HG03159 (cell line): ENCODE results near the gene MAN1A1.

Experiments
- ATAC-seq: cut with Tn5 transposase; IDR thresholded peaks from one replicate; pipeline ENCODE4 v1.9.1; 2021; ENCODE audit warnings: mild to moderate bottlenecking, moderate library complexity; ENCODE audit not compliant: unreplicated experiment

Gene MAN1A1

DNA sequence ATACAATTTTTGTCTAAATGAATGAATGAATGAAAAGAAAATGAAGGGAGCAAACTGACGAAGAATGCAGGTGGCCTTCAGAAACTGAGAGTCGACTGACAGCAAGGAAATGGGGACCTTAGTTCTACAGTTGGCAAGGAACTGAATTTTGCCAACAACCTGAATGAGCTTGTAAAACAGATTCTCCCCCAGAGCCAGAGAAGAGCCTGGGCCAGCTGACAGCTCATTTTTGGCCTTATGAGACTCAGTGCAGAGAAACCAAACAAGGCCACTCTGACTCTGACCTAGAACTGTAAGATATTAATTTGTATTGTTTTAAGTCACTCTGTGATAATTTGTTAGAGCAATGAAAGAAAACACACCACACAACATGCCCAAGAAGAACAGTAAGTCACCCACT, 21.8 kb downstream of the MAN1A1 start:
- ATAC-seq = no peak

DNA sequence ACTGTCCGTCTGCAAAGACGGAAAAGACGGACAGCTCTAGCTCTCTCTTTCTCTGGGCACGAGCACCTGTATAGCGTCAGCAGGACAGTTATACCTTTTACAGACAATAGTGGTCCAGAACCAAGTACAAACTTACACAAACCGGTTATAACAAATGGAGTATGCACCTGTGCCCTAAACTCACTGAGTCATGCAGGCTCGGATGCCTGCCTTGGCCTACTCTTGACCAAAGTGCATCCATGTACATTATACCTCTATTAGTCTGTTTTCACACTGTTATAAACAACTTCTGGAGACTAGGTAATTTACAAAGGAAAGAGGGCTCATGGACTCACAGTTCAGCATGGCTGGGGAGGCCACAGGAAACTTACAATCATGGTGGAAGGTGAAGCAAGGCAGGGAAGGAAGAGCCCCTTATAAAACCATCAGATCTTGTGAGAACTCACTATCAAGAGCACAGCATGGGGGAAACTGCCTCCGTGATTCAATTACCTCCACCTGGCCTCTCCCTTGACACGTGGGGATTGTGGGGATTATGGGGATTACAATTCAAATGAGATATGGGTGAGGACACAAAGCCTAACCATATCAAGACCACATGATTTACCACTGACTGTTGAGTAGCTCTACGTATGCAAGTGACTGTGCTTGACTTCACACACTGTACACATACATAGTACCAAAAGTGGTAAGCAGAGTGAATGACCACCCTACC, 23.1 kb downstream of the MAN1A1 start:
- ATAC-seq = no peak

DNA sequence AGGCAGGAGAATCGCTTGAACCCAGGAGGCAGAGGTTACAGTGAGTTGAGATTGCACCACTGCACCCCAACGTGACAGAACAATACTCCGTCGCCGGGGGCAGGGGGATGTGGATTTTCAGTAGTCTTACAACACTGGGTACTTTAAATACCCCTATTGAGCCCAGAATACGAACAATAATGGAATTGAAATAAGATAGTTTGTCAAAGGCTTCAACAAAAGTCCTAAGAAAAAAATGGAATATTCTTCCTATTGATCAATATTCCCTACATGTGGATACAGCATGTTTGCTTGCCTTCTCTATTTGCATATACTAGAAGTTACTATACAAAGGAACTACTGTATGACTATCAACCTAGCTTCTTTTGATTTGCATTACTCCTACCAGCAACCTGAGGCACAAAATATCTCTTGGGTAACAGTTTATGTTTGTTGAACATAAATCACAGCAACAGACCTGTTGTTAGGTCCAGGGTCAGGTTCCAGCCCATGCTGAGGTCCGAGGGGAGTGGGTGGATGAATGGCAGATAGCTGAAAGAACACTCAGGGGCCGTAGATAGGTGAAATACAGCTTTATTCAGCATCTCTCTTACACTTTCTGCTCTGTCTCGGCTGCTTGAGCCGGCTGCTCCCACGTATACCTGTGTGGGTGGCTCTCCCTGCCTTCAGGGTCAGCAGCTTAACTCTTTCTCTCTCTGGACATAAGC, 23.8 kb downstream of the MAN1A1 start:
- no peak for ATAC-seq

DNA sequence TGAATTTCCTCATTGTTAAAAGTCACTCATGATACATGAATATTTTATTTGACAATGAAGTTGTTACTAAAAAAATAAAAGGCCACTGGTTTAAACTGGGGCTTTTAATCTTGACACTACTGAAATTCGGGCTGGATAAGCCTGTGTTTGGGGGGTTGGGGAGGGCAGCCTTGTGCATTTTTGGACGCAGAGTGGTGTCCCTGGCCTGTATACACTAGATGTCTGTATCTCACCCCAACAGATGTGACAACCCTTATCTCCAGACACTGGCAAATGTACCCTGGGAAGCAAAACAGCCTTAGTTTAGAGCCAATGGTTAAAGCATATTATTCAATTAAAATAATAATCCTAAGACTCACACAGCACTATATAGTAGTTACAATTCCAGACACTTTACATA, 24.8 kb downstream of the MAN1A1 start:
- ATAC-seq = no peak

DNA sequence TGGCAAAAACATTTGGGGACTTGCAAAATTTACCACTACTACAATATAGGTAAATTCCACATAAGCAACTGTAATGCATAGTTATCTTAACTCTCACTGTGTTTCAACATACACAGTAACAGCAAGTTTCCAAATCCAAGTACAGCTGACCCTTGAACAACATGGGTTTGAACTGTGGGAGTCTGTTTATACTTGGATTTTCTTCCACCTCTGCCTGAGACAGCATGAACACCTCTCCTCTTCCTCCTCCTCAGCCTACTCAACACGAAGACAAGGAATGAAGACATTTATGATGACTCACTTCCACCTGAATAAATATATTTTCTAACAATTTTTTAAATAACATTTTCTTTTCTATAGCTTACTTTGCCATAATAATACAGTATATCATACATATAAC, 25.6 kb downstream of the MAN1A1 start:
- no peak for ATAC-seq

DNA sequence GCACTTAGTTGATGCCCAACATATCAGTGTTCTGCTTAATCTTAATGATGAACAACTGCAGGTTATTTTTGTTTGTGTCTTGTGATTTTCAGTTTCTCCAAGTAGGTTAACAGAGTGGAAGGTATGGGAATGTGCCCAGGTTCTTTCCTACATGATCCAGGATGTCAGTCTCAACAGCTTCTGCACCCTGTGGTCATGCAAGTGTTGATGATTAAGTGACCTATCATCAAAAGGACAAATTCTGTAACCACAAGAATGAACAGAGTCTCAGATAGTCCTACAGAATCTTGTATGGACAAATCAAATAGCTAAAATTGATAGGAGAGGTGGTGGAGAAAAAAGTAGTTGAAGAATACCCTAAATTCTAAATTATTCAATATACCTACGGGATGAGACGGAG, 26.1 kb downstream of the MAN1A1 start:
- ATAC-seq = no peak

DNA sequence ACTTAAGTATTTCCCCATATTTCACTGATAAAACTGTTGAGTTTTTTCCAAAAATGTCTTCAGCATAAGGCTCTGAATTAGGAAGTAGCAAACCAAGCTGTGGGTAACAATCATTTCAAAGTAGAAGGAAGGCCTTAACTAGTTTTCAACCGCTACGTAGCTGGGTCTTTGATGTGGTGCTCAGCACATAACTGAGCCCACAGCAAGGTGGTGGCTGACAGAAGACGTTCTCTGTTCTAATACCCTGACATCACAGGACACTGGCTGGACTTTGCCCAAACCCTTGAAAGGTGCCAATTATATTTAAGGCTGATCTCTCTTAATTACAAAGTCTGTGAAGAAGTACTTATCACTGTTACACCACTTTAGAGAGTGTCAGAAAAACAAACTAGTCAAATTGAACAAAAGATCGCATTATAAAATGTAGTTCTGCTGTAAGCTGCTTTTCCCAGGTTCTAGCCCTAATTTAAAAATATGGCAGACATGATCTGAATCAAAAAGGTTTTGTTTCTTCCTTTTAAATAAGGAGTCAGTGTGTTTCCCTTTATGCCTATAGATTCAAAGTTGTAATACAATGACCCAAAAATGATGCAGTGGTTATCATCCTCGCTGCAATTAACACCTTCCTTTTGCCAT, 26.7 kb downstream of the MAN1A1 start:
- ATAC-seq = peak; percentile 48

DNA sequence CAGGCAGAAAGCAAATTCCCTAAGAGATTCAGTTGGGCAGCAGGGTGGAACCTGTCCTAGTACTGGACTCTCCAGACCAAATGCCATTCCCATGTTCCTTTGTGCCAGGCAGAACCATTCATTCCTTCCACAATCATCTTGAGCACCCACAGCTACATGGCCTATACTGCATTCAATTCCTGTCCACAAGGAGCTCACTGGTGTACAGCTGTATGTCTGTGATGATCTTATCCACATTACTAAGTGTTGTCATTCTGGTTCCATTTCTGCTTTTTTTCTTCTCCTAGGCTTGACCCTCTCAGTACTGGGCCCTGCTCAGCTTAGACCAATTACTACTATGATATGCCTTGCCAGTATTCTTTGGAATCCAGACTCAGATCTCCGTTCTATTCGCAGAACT, 27.5 kb downstream of the MAN1A1 start:
- ATAC-seq = peak; percentile 44

DNA sequence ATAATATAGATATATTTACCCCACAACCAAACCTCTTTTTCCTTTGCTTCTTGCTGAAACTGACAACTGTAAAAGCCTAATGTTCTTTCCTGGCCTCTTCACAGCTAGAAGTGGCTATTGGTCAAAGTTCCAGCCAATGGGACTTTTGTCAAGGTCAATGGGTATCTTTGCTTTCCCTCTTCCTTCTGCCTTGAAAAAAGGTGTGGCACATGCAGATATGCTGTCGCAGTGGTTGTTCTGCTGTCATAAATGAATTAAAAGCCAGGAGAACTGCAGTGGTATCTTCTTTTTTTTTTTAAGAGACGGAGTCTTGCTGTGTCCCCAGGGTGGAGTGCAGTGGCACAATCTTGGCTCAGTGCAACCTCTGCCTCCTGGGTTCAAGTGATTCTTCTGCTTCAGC, 29.9 kb downstream of the MAN1A1 start:
- ATAC-seq = no peak

DNA sequence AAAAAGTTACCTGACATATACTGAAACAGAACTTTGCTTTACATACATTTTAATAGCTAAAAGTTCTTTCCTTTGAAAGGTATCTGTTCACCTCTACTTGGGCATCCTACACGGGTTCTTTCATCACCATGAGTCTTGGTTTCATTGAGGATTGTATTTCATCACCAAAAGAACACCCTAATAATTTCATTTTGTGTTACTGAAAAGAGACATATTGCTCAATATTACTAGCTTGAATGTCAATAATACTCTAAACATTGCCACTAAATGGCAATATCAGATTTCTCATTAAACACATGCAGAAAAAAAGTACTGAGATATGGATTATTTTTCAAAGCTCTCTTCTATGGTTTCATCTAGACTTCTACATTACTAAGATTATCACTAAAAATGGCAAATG, 30.8 kb downstream of the MAN1A1 start:
- no peak for ATAC-seq

DNA sequence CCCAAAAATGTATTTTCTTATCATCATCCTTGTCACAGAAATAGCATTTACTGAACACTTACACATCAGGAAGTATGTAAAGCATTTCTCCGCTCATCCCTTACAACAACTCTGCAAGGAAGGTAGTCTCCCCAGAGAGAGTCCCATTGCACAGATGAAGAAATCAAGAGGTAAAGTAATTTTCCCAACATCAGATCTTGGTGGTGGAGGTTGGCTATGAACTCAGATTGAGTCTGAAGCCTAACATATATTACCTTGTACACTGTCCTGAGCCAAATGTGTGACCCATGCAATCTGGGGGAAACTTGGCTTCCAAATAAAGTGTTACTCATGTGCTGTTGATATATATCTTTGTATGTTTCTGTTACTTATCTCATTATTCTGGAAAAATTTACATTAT, 31.4 kb downstream of the MAN1A1 start:
- ATAC-seq = no peak

DNA sequence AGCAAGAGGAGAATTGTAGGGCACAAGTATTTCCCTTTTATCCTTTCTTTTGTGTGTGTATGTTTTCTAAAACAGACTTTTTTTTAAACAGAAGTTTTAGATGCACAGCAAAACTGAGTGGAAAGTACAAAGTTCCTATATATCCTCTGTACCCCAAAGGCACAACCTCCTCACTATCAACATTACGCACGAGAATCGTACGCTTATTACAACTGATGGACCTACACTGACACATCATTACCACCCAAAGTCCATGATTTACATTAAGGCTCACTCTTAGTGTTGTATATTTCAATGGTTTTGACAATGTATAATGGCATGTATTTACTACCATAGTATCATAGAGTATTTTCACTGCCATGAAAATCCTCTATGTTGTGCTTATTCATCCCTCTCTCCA, 32.6 kb downstream of the MAN1A1 start:
- no peak for ATAC-seq

DNA sequence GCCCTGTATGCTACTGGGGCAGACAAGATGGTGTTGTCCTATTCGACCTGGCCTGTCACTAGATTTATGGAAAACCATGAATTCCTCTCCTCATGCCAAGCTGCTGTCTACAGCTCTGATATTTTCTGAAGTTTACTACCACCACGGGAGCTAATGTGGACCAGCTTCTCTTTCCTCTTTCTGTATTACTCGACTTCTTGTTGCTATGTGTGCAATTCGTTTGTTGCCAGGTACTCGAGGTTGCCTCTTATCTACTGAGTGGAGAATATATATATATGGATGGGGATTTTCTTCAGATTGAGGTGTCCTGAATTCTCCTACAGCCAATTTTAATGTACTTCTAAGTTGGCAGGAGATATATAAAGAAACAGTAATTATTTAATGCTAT, 34.7 kb downstream of the MAN1A1 start:
- peak; percentile 60 for ATAC-seq

DNA sequence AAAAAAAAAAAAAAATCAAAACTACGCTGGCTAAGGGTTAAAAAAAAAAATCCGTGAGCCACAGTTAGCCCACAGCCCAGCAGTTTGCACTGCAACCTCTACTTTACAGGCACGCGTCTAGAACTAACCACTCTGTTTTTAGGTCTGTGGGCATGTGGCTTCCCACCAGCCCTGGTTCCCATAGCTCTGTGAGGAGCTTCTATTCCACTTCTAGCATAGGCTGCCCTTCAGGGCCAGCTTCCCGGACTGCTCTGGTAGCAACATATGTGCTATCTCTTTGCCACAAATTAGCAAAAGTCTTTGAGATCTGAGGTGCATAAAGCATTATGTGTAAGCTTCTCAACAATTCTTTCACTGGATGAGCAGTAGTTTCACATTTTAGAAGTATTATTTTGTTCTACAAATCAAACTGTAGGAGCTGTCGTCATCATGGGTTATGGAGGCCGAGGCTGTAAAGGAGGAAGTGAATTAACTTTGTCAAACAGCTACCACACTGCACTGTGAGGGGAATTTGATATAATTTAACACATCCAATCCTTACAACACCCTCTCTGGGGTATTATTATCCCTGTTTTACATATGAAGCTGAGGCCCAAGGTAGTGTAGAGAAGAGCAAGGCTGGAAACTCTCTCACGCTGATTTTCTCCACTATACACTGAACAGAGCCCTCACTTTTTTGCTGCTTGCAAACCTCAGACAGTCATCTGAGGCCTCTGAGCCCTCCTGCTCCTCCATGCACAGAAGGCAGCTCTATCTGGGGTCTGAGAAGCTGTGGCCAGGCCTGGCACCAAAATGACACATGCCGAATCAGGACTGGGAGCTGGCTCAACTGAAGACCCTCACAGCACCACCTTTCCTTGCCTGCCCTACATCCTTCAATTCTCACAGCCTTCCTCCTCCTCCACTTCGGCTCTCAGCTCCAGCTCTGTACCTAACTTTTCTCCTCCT, 35.4 kb downstream of the MAN1A1 start:
- peak; percentile 70 for ATAC-seq

DNA sequence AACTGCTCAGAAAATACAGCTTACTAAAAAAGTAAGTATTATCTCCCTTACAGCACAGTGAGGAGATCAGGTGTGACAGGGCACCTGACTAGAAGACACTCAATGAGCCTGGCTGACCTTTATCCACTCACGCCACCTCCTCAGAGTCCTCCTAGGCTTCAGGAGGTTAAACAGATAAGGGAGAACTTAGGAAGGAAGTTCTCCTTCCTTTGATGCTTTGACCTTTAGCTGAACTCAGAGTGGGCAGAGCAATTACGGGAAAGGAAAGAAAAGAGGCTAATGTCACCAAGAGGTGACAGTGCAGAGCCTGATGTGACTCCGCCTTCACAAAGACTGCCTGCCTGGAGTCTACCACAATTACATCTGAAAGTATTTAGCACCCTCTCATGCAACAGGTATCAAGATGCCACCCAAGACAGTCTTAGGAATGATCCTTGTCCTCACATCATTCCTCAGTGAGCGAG, 36.7 kb downstream of the MAN1A1 start:
- ATAC-seq = peak; percentile 31

DNA sequence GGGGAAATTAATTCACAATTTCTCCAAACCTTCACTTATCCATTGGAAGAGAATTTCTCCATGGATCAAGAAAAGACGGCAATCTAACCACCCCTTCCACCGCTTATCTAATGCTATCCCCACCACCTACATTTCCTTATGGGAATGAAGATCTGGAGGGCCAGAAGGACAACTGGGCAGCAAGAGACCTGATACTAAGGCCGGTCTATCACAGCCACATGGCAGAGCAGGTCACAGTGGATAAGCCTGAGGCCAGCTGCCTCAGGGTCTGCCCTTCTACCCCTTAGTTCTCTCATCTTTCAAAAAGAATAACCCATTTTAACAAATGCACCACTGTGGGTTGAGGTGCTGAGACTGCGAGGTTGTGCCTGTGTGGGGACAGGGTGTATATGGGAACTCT, 37.1 kb downstream of the MAN1A1 start:
- no peak for ATAC-seq

DNA sequence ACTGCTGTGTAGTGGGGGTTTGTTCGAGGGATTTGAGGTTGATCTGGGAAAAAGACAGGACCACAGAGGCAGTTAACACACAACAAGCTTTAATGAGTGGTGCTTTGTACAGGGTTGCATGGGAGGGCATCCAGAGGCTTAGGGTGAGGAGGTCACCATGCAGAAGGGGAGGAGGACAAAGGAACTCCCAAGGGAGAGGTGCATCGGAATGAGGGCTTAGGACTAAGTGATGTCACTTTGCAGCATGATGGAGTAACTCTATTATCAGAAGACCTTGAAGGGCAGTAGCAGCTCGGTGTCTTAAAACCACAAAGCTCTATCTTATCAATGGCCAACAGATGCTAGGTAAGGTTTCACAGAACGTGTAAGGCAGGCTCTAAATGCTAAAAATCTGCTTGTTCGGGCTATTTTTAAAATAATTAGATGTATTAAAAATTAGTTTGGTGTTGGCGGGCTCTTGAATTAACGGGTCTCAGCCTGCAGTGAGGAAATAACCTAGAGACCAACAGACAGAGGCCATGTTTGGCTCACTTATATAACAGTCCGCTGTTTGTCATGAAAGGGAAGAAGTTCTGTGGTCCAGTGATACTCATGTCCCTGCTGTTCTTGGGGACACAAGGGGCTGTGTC, 37.9 kb downstream of the MAN1A1 start:
- no peak for ATAC-seq

DNA sequence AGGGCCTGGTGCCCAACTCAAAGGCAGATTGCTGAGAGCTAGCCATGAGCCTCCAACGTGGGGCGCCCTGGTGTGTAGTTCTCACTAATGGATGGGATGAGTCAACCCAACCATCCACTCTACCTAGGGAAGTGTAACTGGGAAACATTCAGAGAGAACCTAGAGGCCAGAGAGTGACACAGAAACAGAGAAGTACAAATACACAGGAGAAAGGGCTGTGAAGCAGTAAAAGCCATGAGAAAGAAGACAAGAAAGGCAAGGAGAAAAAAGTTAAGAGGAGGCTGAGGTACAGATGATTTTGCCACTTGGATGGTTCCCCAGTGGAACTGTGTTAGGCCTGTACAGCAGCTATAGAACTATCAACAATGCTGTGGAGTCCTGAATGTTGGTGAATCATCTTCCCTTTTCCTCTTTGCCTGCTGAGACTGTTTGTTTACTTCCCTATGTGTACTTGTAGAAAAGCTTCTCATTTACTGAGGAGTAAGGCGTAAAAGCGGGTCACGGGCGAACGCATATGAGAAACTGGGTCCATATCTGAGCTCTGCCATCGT, 39.0 kb downstream of the MAN1A1 start:
- ATAC-seq = no peak

DNA sequence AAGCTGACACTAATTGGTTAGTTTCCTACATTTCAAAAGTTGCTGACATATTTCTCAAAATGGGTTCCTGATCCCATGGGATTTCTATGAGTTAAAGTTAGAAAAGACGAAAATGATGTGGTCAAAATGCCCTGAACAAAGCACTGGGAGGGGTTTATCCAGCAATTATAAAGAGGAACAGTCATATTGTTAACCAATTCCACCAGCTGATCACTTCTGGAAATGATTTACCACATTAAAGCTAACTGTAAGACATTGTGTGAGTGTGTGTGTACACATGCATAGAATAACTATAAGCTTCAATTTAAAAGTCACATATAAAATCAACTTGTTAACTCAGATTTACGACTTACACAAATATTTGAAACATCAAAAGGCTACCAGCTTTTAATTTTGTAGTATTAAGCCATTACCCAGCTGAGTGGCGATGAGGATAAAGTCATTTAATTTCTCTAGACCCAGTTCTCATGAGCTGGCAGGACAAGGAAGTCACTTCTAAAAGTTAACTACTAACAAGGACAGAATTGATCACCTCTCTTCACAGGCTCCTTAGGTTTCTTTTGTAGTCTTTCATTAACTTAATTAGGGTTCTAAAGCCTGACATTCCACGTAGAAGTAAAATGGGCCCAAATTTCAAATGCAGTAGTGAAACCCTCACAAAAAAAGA, 40.4 kb downstream of the MAN1A1 start:
- ATAC-seq = no peak
